Measurements from ENCODE around the gene GPR143.

DNA sequence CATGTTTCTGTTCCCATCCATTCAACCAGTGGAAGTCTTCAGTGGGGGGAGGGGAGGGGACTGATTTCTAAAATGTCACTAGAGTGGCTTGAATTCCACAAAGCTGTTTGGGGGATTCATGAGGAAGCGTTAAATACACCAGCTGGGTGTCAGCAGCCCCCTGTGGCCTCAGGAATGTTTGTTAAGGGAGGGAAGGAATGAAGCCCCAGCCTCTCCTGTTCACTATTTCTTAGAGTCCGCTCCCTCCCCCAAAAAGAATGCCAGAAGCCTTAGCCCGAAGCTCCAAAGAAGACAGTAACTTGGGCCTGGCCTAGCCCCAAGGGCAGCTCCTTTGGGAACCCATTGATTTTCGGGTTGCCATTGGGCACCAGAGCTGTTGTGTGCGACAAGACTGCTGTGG, 23.9 kb upstream of the GPR143 start:
- TF ChIP-seq, protein P1, sequence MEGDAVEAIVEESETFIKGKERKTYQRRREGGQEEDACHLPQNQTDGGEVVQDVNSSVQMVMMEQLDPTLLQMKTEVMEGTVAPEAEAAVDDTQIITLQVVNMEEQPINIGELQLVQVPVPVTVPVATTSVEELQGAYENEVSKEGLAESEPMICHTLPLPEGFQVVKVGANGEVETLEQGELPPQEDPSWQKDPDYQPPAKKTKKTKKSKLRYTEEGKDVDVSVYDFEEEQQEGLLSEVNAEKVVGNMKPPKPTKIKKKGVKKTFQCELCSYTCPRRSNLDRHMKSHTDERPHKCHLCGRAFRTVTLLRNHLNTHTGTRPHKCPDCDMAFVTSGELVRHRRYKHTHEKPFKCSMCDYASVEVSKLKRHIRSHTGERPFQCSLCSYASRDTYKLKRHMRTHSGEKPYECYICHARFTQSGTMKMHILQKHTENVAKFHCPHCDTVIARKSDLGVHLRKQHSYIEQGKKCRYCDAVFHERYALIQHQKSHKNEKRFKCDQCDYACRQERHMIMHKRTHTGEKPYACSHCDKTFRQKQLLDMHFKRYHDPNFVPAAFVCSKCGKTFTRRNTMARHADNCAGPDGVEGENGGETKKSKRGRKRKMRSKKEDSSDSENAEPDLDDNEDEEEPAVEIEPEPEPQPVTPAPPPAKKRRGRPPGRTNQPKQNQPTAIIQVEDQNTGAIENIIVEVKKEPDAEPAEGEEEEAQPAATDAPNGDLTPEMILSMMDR (IDR thresholded peaks at IDR 0.05): no peak
- TF ChIP-seq POLR2A (IDR thresholded peaks at IDR 0.05): no peak

Measured in adrenal gland (tissue), 5 donors.